Activated T-cell treated with anti-CD3 and anti-CD28 coated beads, Interleukin-2, amount 50 U/mL, for 1 hour (primary cell): ENCODE results near the gene FBLN1.
"Not testable (repeated sequence)": the region's sequence is repeated elsewhere in the genome, so short reads cannot be mapped to it uniquely, and the experiment has no call there.

Source experiments
- DNase-seq: peaks from one replicate; pipeline ENCODE4 v3.0.0-alpha.2; 2020

Gene FBLN1

DNA sequence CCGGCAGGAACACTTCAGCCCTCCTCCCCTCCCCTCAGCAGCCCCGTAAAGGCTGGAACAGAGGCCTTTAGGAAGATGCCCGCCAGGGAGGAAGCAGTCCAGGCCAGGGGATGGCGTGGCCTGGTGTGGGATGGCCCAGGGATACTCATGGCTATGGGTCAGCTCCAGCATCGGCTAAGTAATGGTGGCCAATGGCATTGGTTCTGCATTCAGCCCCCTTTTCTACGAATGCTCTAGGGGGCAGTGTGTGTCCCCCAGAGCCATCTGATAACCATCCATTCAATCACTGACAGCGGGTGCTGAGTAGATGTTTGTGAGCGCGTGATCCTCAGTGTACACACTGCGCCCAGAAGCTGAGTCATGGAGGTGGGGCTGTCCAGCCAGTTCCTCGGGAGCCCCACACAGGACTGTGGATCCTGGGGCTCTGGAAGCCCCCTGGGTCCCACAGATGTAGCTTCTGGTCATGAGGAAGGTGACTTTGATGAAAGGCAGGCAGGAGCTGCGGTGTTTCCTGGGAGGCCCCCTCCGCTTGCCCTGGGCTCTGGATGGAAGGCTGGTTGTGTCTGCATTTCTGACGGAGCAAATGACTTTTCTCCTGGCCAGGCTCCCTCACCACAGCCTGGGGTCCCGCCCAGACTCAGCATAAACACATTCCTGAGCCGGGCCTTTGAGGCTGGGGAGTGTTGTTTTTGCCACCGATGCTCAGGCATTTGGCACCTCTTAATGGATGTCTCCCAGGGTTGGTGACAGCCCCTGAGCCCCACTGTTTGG, 46.5 kb downstream of the FBLN1 start:
- no peak for DNase-seq

DNA sequence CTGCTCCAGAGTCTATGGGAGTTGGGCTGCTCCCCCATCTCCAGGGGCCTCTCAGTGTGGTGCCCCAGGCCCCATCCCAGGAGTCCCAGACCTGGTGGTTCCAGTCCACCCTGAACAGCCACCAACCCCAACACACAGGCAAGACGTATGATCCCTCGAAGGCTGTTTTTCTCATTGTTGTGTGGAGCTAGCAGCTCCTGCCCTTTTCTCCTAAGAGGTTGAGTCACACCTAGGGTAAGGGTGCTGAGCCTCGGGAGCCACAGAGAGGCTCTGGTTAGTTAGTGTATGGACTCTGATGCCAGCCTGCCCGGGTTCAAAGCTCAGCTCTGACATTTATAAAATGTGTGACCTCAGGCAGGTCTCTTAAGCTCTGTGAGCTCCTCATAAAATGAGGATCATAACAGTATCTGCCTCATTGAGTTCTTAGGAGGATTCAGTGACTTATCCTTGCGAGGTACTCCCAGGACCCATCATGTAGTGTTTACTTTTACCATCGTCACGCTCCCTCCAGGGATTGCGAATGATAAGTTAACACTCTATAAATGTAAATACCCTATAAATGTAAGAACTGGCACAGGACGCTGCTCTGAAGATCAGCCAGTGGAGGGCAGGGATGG, 47.2 kb downstream of the FBLN1 start:
- DNase-seq = no peak

DNA sequence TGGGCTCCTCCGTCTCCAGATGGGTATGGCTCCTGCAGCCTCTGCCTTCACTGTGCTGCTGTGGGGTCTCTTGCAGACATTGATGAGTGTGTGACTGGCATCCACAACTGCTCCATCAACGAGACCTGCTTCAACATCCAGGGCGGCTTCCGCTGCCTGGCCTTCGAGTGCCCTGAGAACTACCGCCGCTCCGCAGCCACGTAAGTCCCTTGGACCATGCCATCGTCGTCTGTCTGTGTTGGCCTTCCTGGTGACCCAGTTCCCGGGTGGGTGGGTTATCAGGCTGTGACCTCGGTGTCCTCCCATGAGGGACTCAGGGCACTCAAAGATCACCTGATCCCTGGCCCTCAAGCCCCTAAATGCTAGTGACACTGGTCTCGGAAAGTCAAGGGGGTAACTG, 47.7 kb downstream of the FBLN1 start:
- DNase-seq = no peak

DNA sequence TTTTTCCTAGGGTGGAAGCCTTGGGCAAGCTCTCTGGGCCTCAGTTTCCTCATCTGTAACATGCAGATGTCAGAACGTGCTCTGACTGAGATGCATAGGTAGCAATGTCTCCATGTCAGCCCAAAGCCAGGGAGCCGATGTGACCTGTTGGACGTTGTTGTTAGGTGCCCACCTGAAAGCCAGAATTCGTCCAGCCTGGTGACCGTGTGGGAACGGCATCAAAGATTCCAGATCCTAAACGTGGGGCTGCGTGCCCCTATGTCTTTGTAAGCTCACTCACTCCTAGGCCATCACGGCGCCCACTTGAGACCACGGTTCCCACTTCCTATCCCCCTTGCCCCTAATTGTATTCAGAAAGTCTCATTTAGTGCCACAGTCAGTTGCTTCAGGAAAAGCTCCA, 48.2 kb downstream of the FBLN1 start:
- no peak for DNase-seq

DNA sequence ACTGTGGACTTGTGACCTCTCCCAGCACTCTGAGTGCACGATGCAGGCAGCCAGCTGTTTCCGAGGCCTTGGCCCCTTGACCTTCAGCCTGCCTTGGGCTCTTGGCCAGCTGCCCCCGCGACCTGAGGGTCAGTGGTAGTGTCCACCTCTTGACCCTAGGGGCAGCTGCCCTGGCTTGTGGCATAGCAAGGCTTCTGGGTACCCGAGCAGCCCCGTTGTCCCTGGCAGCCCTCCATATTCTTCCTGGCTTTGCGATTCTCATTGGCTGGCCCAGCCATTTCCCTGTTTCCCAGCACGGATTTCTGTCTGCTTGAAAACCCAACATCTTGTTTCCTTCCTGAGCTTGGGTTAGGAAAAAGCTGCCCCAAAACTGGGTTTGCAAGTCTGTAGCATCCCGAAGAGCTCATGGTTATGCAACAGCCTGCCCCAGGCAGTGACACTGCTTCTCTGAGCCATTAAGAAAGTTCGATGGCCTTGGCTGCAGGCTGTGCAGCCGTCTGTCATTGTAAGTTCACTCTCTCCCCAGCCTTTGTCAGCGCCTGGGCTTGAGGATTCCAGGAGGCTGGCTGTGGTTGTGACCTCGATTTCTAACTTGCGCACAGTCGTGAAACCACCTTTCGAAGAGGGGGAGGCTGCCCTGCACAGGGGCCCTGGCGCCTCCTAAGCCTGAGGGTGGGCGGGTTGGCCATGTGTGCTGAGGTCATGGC, 48.8 kb downstream of the FBLN1 start:
- no peak for DNase-seq

DNA sequence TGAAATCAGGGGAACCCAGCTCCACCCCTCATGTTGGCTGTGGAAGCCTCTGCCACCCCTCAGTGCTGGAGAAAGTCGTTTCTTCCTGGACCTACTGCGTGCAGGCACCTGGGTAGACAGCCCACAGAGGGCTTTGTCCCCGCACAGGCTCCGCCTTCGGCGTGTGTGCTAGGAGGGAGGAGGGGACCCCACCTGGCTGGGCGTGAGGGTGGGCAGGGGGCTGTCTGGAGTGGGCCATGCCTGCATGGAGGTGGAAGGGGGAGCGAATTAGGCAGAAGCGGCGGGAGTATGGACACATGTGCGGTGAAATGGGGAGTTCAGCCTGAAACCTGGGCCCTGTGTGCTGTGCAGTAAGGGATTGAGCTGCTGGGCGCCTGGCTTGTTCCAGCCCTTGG, 49.3 kb downstream of the FBLN1 start:
- no peak for DNase-seq

DNA sequence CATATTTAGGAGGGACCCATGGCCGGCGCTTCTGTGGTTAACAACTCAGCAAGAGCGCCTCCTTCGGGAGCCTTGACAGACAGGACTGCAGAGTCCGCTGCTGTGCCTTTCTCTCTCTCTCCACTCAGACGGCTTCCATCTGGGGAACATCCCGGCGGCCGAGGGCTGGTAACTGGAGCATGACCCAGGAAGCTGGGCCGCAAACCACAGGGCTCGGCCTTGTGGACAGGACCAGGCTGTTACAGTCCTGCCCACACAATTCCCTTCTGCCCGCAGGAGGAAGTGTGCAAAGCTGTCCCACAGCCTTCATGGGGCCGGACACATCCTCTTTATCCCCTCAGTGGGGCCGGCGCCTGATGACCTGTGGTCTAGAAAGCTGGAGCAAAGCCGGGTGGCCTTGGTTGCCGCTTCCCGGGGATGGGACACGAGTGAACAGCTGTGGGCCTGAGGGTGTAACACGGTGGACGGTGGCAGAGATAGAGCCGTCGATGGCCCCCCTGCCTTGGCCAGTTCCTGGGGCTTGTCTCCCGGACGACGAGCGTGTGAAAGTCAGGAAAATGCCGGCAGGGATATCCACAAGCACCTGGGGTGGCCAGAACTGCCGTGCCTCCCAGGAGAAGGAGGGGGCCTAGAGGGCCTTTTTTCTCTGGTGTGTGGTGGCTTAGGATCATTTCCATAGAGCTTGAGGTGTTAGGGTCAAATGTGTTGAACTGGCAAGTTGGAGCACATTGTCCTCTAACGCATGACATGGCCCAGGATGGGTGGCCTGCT, 50.1 kb downstream of the FBLN1 start:
- DNase-seq = no peak

DNA sequence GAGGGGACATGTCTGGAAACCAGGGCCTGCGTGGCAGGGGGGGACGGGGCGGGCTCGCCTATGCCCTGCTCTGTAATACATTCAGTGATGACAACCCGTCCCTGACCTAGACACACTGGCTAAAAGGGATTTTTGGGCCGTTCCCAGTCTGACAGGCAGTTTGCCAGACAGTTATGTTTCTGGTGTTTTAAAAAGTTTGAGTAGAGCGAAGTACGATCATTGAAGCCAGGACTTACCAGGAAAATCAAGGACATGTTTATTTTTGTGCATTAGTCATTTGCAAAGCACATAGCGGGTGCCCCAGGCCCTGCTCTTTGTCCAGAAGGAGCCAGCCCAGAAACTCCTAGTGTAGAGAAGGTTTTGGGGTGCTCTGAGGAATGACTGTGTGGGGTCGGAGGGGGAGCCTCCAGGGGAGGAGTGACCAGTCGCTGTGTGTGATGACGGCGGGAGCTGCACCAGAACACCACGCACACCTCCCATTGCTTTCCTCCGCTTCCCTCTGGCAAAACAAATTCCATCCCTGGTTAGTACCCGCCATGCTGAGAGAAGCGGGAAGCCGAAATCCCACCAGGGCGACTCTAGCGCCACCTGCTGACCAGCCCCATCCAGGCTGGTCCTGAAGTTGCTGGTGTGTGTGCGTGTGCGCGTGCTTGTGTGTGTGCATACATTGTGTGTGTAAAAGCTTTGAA, 50.8 kb downstream of the FBLN1 start:
- DNase-seq = peak; percentile 60

DNA sequence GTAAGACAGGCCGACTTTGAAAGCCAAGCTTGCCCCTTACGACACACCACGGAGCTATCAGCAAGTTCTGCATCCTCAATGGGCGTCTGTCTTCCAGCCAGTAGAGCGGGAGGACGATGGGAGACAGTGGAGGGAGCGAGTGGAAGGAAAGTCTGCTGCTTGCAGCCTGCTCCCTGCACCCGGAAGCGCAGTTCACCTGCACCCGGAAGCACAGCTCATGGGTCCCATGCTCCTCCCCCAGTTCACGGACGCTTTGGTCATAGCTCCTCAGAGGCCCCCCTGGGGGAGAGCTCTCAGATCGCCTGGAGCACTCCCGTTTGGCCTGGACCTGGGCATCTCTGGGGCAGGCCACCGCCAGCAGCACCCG, 51.3 kb downstream of the FBLN1 start:
- no peak for DNase-seq

DNA sequence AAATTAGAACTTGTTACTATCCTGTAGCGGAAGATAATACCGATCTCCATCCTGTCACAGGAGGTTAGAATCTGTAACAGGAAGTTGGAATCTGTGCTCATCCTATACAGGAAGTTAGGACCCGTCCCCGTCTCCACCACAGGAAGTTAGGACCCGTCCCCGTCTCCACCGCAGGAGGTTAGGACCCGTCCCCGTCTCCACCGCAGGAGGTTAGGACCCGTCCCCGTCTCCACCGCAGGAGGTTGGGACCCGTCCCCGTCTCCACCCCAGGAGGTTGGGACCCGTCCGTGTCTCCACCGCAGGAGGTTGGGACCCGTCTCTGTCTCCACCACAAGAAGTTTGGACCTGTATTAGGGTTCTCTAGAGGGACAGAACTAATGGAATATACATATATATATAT, 52.2 kb downstream of the FBLN1 start:
- DNase-seq = no peak

DNA sequence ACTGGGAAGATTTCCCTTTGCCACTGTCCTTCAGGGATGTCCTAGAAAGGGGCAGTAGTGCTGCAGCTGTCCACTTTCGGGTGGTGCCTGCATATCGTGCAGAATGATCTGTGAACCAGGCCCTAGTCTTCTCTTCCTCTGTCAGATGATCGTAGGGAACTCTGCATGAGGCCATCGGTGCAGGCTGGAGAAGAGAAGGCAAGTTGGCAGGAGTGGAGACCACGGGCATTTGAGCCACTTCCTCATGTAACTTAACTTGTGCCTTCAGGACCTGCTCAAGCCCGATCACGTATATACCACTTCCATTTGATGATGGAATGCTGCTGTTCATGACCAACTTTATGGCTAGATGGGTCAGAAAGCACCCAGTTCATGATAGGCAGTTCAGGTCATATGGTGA, 55.2 kb downstream of the FBLN1 start:
- DNase-seq = not testable (repeated sequence)

DNA sequence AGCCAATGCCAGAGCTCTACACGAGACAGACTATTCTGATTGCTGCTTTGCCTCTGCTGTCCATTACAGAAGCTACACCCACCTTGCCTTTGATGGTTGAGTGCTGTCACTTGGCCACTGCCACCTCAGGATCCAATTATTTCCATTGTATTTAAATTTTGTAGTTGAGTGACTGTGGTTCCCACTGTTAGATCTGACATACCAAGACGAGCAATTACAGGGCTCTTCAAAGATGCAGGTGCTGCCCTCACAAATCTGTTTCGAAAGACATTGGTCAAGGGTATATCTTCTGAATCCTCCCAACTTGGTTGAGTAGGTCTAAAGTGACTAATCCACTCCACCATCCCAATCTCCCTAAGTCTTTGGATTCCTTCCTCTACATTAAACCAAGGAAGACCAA, 57.4 kb downstream of the FBLN1 start:
- not testable (repeated sequence) for DNase-seq

DNA sequence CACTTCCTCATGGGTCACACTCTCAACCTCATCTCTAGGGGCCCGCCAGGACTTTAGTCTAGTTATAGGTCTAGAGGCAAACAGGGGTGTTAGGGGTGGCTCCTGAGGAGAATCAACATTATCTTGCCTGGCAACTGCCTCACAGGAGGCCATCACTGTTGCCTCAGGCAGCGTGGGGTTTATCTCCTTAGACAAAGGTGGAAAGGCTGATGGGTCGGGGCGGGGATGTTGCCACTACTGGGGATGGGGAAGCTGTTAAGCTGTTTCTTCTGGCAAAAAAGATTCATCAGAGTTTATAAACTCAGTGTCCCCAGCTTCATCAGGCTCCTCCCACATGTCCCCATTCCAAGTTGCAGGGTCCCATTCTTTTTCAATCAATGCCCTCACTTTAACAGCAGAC, 58.1 kb downstream of the FBLN1 start:
- not testable (repeated sequence) for DNase-seq

DNA sequence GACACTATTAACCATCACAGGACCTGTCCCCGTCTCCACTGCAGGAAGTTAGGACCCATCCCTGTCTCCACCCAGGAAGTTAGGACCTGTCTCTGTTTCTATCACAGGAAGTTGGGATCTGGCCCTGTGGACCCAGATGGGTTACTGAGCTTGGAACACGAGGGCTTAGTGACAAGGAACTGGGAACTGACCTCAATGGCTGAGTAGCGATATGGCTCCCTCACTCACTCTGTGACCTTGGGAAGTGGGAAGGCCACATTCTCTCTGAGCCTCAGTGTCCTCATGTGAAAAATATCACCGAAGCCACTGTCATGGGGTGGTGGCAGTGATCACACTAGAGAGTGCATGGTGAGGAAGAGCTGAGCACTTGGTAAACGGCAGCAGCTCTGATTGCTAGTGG, 59.4 kb downstream of the FBLN1 start:
- no peak for DNase-seq

DNA sequence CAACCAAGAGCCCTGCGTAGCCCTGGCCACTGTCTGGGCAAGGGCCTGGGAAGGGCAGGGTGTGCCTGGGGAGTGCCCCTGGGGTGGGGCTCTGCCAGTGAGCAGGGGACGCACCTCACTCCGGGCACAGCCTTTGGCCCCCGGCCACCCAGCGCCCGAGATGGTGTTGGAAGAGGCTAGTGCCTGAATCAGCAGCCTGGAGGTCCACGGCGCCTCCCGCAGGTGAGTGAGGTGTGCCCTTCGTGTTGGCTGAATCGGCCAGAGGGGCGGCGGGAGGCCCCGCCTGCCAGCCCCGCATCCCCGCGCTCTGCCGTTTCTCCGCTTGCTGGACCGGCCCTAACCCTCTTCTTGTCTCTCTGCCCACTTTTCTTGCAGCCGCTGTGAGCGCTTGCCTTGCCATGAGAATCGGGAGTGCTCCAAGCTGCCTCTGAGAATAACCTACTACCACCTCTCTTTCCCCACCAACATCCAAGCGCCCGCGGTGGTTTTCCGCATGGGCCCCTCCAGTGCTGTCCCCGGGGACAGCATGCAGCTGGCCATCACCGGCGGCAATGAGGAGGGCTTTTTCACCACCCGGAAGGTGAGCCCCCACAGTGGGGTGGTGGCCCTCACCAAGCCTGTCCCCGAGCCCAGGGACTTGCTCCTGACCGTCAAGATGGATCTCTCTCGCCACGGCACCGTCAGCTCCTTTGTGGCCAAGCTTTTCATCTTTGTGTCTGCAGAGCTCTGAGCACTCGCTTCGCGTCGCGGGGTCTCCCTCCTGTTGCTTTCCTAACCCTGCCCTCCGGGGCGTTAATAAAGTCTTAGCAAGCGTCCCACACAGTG, 60.1 kb downstream of the FBLN1 start:
- DNase-seq = no peak

DNA sequence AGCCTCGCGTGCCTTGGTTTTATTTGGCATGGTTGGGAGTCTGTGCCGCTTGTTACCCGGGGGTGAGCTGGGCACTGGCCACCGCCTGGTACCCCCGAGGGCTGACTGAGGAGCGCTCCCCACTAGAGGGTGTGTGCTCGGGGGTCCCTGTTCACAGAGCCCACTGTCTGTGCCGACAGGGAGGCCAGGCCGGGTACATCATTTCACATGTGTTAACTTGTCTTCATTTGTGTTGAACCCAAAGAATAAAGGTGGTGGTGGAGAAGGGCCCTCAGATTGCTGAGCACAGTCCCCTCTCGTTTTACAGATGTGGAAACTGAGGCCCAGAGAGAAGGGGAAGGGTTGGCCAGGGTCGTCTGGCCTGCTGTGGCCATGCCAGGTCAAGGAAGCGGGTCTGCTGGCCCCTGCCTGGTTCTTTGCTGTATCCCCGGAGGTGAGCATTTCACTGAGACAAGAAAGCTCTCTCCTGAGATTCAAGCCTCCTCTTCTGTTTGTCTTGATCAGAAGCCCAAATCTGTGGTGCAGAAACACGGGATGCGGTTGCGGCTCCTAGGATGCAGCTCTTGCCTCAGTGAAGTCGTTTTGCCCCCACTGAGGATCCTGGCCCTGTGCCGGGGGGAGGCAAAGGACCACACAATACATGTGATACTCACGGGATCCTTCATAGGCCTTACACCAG, 60.8 kb downstream of the FBLN1 start:
- DNase-seq = no peak

DNA sequence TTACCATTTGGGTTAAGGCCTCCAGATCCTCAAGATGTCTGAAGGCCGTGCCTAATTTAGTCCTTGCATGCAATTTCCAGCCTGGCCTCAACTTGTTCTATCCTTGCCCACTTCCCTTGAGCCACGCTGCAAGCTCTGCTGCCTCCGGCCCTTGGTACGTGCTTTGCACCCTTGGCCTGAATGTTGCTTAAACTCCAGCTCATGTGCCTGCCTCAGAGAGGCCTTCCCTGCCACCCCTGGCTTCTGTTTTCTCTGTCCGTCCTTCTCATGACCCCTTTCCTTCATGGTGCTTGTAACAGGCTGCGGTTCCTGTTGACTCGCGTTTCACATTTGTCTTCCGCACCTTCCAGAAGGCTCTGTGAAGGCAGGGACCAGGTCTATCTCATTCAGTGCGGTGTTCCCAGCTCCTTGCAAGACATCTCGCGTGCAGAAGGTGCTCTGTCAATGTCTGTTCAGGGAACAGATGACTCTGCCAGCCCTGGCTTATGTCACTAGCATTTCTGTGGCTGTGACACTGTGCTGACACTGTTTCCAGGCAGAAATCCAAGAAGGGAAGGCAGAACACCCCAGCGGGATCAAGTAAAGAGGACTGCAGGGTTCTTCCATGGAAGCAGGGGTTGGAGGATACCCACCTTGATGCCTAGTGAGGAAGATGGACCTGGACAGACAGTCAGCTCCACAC, 61.8 kb downstream of the FBLN1 start:
- no peak for DNase-seq

DNA sequence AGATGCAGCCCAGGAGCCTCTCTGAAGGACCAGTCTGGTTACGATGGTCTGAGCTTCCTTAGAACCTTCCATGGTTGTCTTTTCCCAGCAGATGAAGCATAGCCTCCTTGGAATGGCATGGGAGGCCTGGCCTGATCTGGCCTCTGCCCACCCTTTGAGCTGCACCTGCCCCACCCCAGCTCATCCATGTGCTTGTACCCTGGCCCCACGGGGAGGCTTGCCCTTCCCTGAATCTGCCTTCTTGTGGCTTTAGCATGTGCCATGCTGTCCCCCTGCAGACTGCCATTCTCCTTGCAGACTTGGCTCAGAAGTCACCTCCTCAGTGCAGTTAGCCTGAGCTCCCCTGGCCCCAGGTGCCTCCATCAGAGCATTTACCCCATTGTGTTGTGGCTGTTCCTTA, 62.5 kb downstream of the FBLN1 start:
- no peak for DNase-seq

DNA sequence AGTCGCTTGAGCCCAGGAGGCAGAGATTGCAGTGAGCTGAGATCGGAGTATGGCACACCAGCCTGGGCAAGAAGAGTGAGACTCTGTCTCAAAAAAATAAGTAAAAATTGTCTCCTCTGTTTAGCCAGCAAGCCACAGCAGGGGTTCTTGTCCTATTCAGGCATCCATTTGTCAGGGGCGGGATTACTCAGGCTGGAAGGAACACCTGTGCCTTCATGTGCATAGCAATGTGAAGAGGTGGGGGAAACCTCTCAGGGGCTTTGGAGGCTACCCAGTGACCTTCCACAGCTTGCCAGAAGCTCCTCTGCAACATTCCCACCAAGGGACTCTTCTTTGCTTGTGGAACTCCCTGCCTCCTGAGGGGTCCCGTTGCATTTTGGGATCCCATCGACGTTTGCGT, 63.3 kb downstream of the FBLN1 start:
- DNase-seq = no peak

DNA sequence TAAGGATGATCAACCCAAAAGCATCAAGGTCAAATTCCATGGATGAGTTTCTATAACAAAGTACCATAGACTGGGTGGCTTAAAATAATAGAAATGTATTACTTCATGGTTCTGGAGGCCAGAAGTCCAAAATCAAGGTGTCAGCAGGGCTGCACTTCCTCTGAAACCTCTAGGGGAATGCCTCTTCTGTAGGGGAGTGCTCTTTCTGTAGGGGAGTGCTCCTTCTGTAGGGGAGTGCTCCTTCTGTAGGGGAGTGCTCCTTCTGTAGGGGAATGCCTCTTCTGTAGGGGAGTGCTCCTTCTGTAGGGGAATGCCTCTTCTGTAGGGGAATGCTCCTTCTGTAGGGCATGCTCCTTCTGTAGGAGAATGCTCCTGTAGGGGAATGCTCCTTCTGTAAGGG, 65.5 kb downstream of the FBLN1 start:
- no peak for DNase-seq

DNA sequence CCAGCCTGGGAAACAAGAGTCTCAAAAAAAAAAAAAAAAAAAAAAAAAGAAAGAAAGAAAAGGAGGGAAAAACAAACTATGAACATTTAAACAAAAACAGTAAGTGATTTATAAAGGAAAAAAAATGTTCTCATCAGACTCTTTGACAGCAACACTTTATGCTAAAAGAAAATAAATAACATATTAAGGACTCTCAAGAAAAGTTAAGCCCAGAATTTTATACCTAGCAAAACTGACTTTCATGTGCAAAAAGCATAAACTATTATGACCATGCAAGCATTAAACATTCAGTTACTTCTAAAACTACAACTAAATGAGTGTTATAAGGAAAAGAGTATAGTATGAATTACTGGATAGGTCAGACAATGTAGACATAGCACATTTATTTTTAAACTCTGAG, 68.4 kb downstream of the FBLN1 start:
- no peak for DNase-seq
